ENCODE results near the gene PADI2.
A peak's percentile ranks its signal among the peaks of the same experiment; 100 is the strongest.

Gene PADI2

GRCh38 chr1:17120962-17121837 is 1.9 kb upstream of the PADI2 start:
- Histone ChIP-seq H3K27me3 (ENCODE audit: control insufficient read depth, insufficient read depth, low read length) (peaks cover 29% of the 10 kb centered on the region), H3K9me3 (replicated peaks; ENCODE audit: low read length) (no peaks in the 10 kb centered on the region), H3K9ac (ENCODE audit: low read depth, low read length) (peak overlapping the region; percentile 21), H3K4me3 (ENCODE audit: low read length) (no peak overlapping the region), H3K4me1 (ENCODE audit: control insufficient read depth, insufficient read depth, low read length) (peaks cover 31% of the 10 kb centered on the region), H3K4me2 (ENCODE audit: low read length) (no peak overlapping the region), H3K36me3 (ENCODE audit: insufficient read depth, low read length) (no peaks in the 10 kb centered on the region)

- H3K36me3 ChIP-seq (ENCODE audit: insufficient read depth, low read length), result no peaks in the 10 kb centered on the region
- H3K4me2 ChIP-seq (ENCODE audit: low read length), result no peak overlapping the region
- no peak overlapping the region for H3K4me3 ChIP-seq (ENCODE audit: low read length)
- H3K9me3 ChIP-seq (replicated peaks; ENCODE audit: low read length), result no peaks in the 10 kb centered on the region
- peaks cover 24% of the 10 kb centered on the region for H3K4me1 ChIP-seq (ENCODE audit: control insufficient read depth, insufficient read depth, low read length)
- no peak overlapping the region for H3K9ac ChIP-seq (ENCODE audit: low read depth, low read length)
- H3K27me3 ChIP-seq (ENCODE audit: control insufficient read depth, insufficient read depth, low read length), result peaks cover 35% of the 10 kb centered on the region
These were observed 1.2 kb upstream of the PADI2 start for GRCh38 chr1:17120481-17120877.

GRCh38 chr1:17119773-17120480 is 676 bp upstream of the PADI2 start:
- H3K4me1 ChIP-seq (ENCODE audit: control insufficient read depth, insufficient read depth, low read length), result peaks cover 24% of the 10 kb centered on the region

GRCh38 chr1:17118706-17119075 is 560 bp downstream of the PADI2 start:
- no peak overlapping the region for H3K9ac ChIP-seq (ENCODE audit: low read depth, low read length)
- H3K4me1 ChIP-seq (ENCODE audit: control insufficient read depth, insufficient read depth, low read length), result peaks cover 24% of the 10 kb centered on the region
- H3K4me3 ChIP-seq (ENCODE audit: low read length), result peak overlapping the region; percentile 61
- no peaks in the 10 kb centered on the region for H3K36me3 ChIP-seq (ENCODE audit: insufficient read depth, low read length)
- peaks cover 43% of the 10 kb centered on the region for H3K27me3 ChIP-seq (ENCODE audit: control insufficient read depth, insufficient read depth, low read length)
- H3K9me3 ChIP-seq (replicated peaks; ENCODE audit: low read length), result no peaks in the 10 kb centered on the region
- peak overlapping the region; percentile 82 for H3K4me2 ChIP-seq (ENCODE audit: low read length)

More at GRCh38 chr1:17119773-17120480, 676 bp upstream of the PADI2 start:
- H3K4me2 ChIP-seq (ENCODE audit: low read length), result peak overlapping the region; percentile 82
- H3K27me3 ChIP-seq (ENCODE audit: control insufficient read depth, insufficient read depth, low read length), result peaks cover 41% of the 10 kb centered on the region
- H3K4me3 ChIP-seq (ENCODE audit: low read length), result peak overlapping the region; percentile 61
- no peaks in the 10 kb centered on the region for H3K36me3 ChIP-seq (ENCODE audit: insufficient read depth, low read length)
- no peaks in the 10 kb centered on the region for H3K9me3 ChIP-seq (replicated peaks; ENCODE audit: low read length)
- H3K9ac ChIP-seq (ENCODE audit: low read depth, low read length), result no peak overlapping the region

- no peak overlapping the region for H3K4me2 ChIP-seq (ENCODE audit: low read length)
- H3K9me3 ChIP-seq (replicated peaks; ENCODE audit: low read length), result no peaks in the 10 kb centered on the region
- no peak overlapping the region for H3K9ac ChIP-seq (ENCODE audit: low read depth, low read length)
- peaks cover 43% of the 10 kb centered on the region for H3K27me3 ChIP-seq (ENCODE audit: control insufficient read depth, insufficient read depth, low read length)
- H3K4me3 ChIP-seq (ENCODE audit: low read length), result no peak overlapping the region
- H3K36me3 ChIP-seq (ENCODE audit: insufficient read depth, low read length), result no peaks in the 10 kb centered on the region
- peaks cover 24% of the 10 kb centered on the region for H3K4me1 ChIP-seq (ENCODE audit: control insufficient read depth, insufficient read depth, low read length)
These were observed 983 bp downstream of the PADI2 start for GRCh38 chr1:17118268-17118667.

GRCh38 chr1:17117451-17118265 is 1.6 kb downstream of the PADI2 start:
- Histone ChIP-seq H3K4me2 (ENCODE audit: low read length) (no peak overlapping the region), H3K4me1 (ENCODE audit: control insufficient read depth, insufficient read depth, low read length) (peaks cover 23% of the 10 kb centered on the region), H3K9me3 (replicated peaks; ENCODE audit: low read length) (no peaks in the 10 kb centered on the region), H3K9ac (ENCODE audit: low read depth, low read length) (no peak overlapping the region), H3K4me3 (ENCODE audit: low read length) (no peak overlapping the region), H3K27me3 (ENCODE audit: control insufficient read depth, insufficient read depth, low read length) (peaks cover 43% of the 10 kb centered on the region), H3K36me3 (ENCODE audit: insufficient read depth, low read length) (no peaks in the 10 kb centered on the region)

- no peak overlapping the region for H3K4me3 ChIP-seq (ENCODE audit: low read length)
- H3K9ac ChIP-seq (ENCODE audit: low read depth, low read length), result no peak overlapping the region
- no peaks in the 10 kb centered on the region for H3K36me3 ChIP-seq (ENCODE audit: insufficient read depth, low read length)
- H3K4me2 ChIP-seq (ENCODE audit: low read length), result no peak overlapping the region
- H3K9me3 ChIP-seq (replicated peaks; ENCODE audit: low read length), result no peaks in the 10 kb centered on the region
- peaks cover 13% of the 10 kb centered on the region for H3K4me1 ChIP-seq (ENCODE audit: control insufficient read depth, insufficient read depth, low read length)
- H3K27me3 ChIP-seq (ENCODE audit: control insufficient read depth, insufficient read depth, low read length), result peaks cover 43% of the 10 kb centered on the region
These were observed 2.6 kb downstream of the PADI2 start for GRCh38 chr1:17116643-17117042.

- H3K36me3 ChIP-seq (ENCODE audit: insufficient read depth, low read length), result no peaks in the 10 kb centered on the region
- H3K9ac ChIP-seq (ENCODE audit: low read depth, low read length), result no peak overlapping the region
- no peak overlapping the region for H3K4me3 ChIP-seq (ENCODE audit: low read length)
- no peak overlapping the region for H3K4me2 ChIP-seq (ENCODE audit: low read length)
- peaks cover 52% of the 10 kb centered on the region for H3K27me3 ChIP-seq (ENCODE audit: control insufficient read depth, insufficient read depth, low read length)
- H3K4me1 ChIP-seq (ENCODE audit: control insufficient read depth, insufficient read depth, low read length), result peaks cover 4% of the 10 kb centered on the region
- H3K9me3 ChIP-seq (replicated peaks; ENCODE audit: low read length), result no peaks in the 10 kb centered on the region
These were observed 5.3 kb downstream of the PADI2 start for GRCh38 chr1:17113963-17114362.

- no peaks in the 10 kb centered on the region for H3K4me1 ChIP-seq (ENCODE audit: control insufficient read depth, insufficient read depth, low read length)
These were observed 6.6 kb downstream of the PADI2 start for GRCh38 chr1:17112496-17113236.

GRCh38 chr1:17112076-17112475 is 7.2 kb downstream of the PADI2 start:
- Histone ChIP-seq H3K36me3 (ENCODE audit: insufficient read depth, low read length) (no peaks in the 10 kb centered on the region), H3K4me2 (ENCODE audit: low read length) (no peak overlapping the region), H3K4me1 (ENCODE audit: control insufficient read depth, insufficient read depth, low read length) (no peaks in the 10 kb centered on the region), H3K9ac (ENCODE audit: low read depth, low read length) (no peak overlapping the region), H3K27me3 (ENCODE audit: control insufficient read depth, insufficient read depth, low read length) (peaks cover 42% of the 10 kb centered on the region), H3K4me3 (ENCODE audit: low read length) (no peak overlapping the region), H3K9me3 (replicated peaks; ENCODE audit: low read length) (no peaks in the 10 kb centered on the region)

More at GRCh38 chr1:17112496-17113236, 6.6 kb downstream of the PADI2 start:
- H3K36me3 ChIP-seq (ENCODE audit: insufficient read depth, low read length), result no peaks in the 10 kb centered on the region
- no peak overlapping the region for H3K9ac ChIP-seq (ENCODE audit: low read depth, low read length)
- no peaks in the 10 kb centered on the region for H3K9me3 ChIP-seq (replicated peaks; ENCODE audit: low read length)
- H3K4me3 ChIP-seq (ENCODE audit: low read length), result no peak overlapping the region
- H3K4me2 ChIP-seq (ENCODE audit: low read length), result no peak overlapping the region
- H3K27me3 ChIP-seq (ENCODE audit: control insufficient read depth, insufficient read depth, low read length), result peaks cover 41% of the 10 kb centered on the region

- Histone ChIP-seq H3K4me2 (ENCODE audit: low read length) (no peak overlapping the region), H3K4me3 (ENCODE audit: low read length) (no peak overlapping the region), H3K9ac (ENCODE audit: low read depth, low read length) (no peak overlapping the region), H3K9me3 (replicated peaks; ENCODE audit: low read length) (no peaks in the 10 kb centered on the region), H3K27me3 (ENCODE audit: control insufficient read depth, insufficient read depth, low read length) (peaks cover 39% of the 10 kb centered on the region), H3K4me1 (ENCODE audit: control insufficient read depth, insufficient read depth, low read length) (no peaks in the 10 kb centered on the region), H3K36me3 (ENCODE audit: insufficient read depth, low read length) (no peaks in the 10 kb centered on the region)
These were observed 8.7 kb downstream of the PADI2 start for GRCh38 chr1:17110555-17110926.
